ENCODE measurements around the gene VAMP1.
A peak's percentile ranks its signal among the peaks of the same experiment; 100 is the strongest.
"Not testable (repeated sequence)": the region's sequence is repeated elsewhere in the genome, so short reads cannot be mapped to it uniquely, and the experiment has no call there.

The VAMP1 gene

GRCh38 chr12:6494258-6494743, 23.8 kb upstream of the VAMP1 start:
- H3K4me3 ChIP-seq (ENCODE audit: low read length), result peak overlapping the region; percentile 90
- no peak for DNase-seq (ENCODE audit: low read depth)
- TF ChIP-seq, protein P1, sequence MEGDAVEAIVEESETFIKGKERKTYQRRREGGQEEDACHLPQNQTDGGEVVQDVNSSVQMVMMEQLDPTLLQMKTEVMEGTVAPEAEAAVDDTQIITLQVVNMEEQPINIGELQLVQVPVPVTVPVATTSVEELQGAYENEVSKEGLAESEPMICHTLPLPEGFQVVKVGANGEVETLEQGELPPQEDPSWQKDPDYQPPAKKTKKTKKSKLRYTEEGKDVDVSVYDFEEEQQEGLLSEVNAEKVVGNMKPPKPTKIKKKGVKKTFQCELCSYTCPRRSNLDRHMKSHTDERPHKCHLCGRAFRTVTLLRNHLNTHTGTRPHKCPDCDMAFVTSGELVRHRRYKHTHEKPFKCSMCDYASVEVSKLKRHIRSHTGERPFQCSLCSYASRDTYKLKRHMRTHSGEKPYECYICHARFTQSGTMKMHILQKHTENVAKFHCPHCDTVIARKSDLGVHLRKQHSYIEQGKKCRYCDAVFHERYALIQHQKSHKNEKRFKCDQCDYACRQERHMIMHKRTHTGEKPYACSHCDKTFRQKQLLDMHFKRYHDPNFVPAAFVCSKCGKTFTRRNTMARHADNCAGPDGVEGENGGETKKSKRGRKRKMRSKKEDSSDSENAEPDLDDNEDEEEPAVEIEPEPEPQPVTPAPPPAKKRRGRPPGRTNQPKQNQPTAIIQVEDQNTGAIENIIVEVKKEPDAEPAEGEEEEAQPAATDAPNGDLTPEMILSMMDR (conservative IDR thresholded peaks at IDR 0.05; ENCODE audit: low read length), result no peak

GRCh38 chr12:6493497-6494257, 23.2 kb upstream of the VAMP1 start, which contains the start of gene NCAPD2:
TSS of gene NCAPD2 (plus strand) at chr12:6494102. CDS start at chr12:6495099, 997 bp downstream.
- peak within 1 kb of the TSS; percentile 90 for H3K4me3 ChIP-seq (ENCODE audit: low read length)
- peak; percentile 92 for DNase-seq (ENCODE audit: low read depth)
- TF ChIP-seq, protein P1 (conservative IDR thresholded peaks at IDR 0.05; ENCODE audit: low read length), result 0 out of 2 replicates have a peak, but pooled peaks have one; percentile 1

DNA sequence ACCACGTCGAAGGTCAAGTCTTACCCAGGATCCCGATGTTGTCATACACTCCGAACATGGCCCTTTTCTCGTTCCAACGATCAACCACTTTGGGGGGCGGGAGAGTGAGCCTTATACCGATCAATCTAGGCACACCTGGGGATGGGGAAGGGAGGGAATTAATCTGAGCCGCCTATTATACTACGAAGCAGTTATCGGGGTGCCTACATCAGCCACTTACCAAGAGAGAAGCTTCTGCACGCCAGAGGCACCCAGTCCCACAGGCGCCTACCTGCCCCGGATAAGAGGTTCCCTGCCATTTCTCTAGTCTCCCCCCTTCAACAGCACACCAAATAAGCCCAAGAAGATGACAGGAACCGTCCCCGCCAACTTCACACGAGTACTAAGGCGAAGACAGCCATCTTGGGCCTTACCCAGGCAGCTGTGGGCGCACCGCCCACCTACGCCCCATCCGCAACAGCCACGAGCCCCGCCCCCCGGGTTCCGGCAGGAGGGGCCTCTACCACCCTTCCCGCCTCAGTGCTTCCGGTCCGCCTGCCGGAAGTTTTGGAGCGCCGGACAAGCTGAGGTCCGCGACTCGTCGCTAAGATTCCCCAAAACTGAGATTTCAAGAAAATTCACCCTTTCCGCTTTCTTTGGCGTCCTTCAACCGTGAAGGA, 22.5 kb upstream of the VAMP1 start, which contains the start of gene MRPL51:
TSS of gene MRPL51 (minus strand) at position 425 of the 659 bp plus-strand sequence. CDS start at position 299, 126 bp downstream.
- H3K4me3 ChIP-seq (ENCODE audit: low read length), result peak within 1 kb of the TSS; percentile 90
- DNase-seq (ENCODE audit: low read depth), result peak; percentile 94
- TF ChIP-seq, protein P1 (conservative IDR thresholded peaks at IDR 0.05; ENCODE audit: low read length), result no peak

GRCh38 chr12:6490673-6491072, 20.2 kb upstream of the VAMP1 start:
- DNase-seq (ENCODE audit: low read depth); H3K4me3 ChIP-seq (ENCODE audit: low read length): not testable (repeated sequence)

DNA sequence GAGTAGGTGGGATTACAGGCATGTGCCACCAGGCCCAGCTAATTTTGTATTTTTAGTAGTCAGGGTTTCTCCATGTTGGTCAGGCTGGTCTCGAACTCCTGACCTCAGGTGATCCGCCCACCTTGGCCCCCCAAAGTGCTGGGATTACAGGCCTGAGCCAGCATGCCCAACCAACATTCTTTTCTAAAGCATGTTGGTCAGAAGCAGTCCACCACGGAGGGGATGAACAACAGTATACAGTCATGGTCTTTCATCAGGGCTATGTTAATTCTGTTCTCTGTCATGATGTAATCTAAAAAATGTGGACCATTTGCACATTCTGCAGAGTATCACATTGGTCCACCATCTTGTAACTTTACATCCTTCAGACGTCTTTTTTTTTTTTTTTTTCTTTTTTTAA, 19.0 kb upstream of the VAMP1 start:
- no peak overlapping the region for H3K4me3 ChIP-seq (ENCODE audit: low read length)
- TF ChIP-seq, protein P1 (conservative IDR thresholded peaks at IDR 0.05; ENCODE audit: low read length), result no peak
- DNase-seq (ENCODE audit: low read depth), result no peak

DNA sequence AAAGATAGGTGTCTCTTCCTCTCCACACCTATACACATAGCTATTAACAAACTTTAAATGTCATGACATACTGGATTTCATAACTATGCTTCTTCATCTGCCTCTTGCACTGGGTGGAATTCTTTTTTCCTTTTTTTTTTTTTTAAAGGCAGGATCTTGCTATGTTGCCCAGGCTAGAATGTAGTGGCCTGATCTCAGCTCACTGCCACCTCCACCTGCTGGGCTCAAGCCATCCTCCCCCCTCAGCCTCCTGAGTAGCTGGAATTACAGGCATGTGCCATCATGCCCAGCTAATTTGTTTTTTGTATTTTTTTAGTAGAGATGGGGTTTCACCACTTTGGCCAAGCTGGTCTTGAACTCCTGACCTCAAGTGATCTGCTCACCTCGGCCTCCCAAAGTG, 17.8 kb upstream of the VAMP1 start:
- no peak for DNase-seq (ENCODE audit: low read depth)
- TF ChIP-seq, protein P1 (conservative IDR thresholded peaks at IDR 0.05; ENCODE audit: low read length), result no peak
- H3K4me3 ChIP-seq (ENCODE audit: low read length), result no peak overlapping the region

DNA sequence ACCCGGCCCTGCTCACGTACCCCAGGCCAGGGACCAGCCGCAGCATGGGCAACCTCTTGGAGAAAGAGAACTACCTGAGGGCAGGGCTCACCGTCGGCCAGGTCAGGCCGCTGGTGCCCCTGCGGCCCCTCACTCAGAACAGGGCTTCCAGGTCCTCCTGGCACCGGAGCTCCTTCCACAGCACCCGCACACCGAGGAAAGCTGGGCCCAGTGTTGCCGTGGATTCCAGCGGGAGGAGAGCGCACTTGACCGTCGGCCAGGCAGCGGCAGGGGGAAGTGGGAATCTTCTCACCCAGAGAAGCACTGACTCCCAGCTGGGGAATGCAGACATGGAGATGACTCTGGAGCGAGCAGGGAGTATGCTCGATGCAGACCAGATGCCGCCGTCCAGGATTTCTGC, 7.9 kb upstream of the VAMP1 start:
- peak; percentile 83 for DNase-seq (ENCODE audit: low read depth)
- no peak overlapping the region for H3K4me3 ChIP-seq (ENCODE audit: low read length)
- TF ChIP-seq, protein P1 (conservative IDR thresholded peaks at IDR 0.05; ENCODE audit: low read length), result no peak

- H3K4me3 ChIP-seq (ENCODE audit: low read length); DNase-seq (ENCODE audit: low read depth): not testable (repeated sequence)
These were observed 7.3 kb upstream of the VAMP1 start for GRCh38 chr12:6477601-6478377.
